Measurements from ENCODE around the gene GPRC5A.

DNA sequence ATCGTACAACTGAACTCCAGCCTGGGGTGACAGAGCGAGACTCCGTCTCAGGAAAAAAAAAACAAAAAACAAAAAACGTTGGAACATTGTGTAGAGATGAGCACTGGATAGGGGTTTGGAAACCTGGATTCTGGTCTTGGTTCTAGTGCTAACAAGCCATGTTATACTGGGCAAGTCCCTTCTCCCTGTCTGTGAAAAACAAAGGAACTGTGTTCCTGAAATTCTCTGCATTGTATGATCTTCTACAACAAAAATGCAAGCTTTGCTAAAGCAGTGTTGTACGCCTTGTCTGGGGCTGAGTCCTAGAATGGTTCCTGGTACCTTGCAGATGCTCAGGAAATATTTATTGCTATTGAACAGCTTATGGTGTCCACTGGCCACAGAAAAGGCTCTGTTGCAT is 47.2 kb downstream of the GPRC5A start:
- no peak for TF ChIP-seq CTCF (IDR thresholded peaks at IDR 0.05; ENCODE audit: low read length)
- TF ChIP-seq EZH2 (IDR thresholded peaks at IDR 0.05; ENCODE audit: borderline replicate concordance, low read length): no peak

All from OCI-LY1 (cell line).